Measurements from ENCODE around the gene MEOX2.

Gene MEOX2

GRCh38 chr7:15681186-15681585, 5.3 kb downstream of the MEOX2 start:
- no peak for DNase-seq (ENCODE audit: low read depth)

GRCh38 chr7:15680446-15680845, 6.0 kb downstream of the MEOX2 start:
- DNase-seq (ENCODE audit: low read depth) = no peak

GRCh38 chr7:15679306-15679705, 7.2 kb downstream of the MEOX2 start:
- no peak for DNase-seq (ENCODE audit: low read depth)

GRCh38 chr7:15678653-15679052, 7.8 kb downstream of the MEOX2 start:
- DNase-seq (ENCODE audit: low read depth) = no peak

- DNase-seq (ENCODE audit: low read depth) = no peak
Measured at GRCh38 chr7:15675379-15675778, 11.1 kb downstream of the MEOX2 start.

GRCh38 chr7:15674586-15674985, 11.9 kb downstream of the MEOX2 start:
- no peak for DNase-seq (ENCODE audit: low read depth)

GRCh38 chr7:15669443-15670090, 16.9 kb downstream of the MEOX2 start:
- DNase-seq (ENCODE audit: low read depth) = no peak

GRCh38 chr7:15667991-15668390, 18.5 kb downstream of the MEOX2 start:
- no peak for DNase-seq (ENCODE audit: low read depth)

GRCh38 chr7:15662451-15662850, 24.0 kb downstream of the MEOX2 start:
- no peak for DNase-seq (ENCODE audit: low read depth)

GRCh38 chr7:15658247-15658646, 28.2 kb downstream of the MEOX2 start:
- DNase-seq (ENCODE audit: low read depth) = no peak

GRCh38 chr7:15652776-15653290, 33.6 kb downstream of the MEOX2 start:
- no peak for DNase-seq (ENCODE audit: low read depth)

GRCh38 chr7:15651693-15652092, 34.8 kb downstream of the MEOX2 start:
- no peak for DNase-seq (ENCODE audit: low read depth)

- no peak for DNase-seq (ENCODE audit: low read depth)
Measured at GRCh38 chr7:15650787-15651186, 35.7 kb downstream of the MEOX2 start.

- DNase-seq (ENCODE audit: low read depth) = no peak
Measured at GRCh38 chr7:15648461-15648961, 38.0 kb downstream of the MEOX2 start.

- no peak for DNase-seq (ENCODE audit: low read depth)
Measured at GRCh38 chr7:15647309-15647708, 39.2 kb downstream of the MEOX2 start.

- DNase-seq (ENCODE audit: low read depth) = no peak
Measured at GRCh38 chr7:15643000-15643705, 43.3 kb downstream of the MEOX2 start.

GRCh38 chr7:15628876-15629275, 57.6 kb downstream of the MEOX2 start:
- DNase-seq (ENCODE audit: low read depth) = no peak

GRCh38 chr7:15626041-15626440, 60.4 kb downstream of the MEOX2 start:
- DNase-seq (ENCODE audit: low read depth) = no peak

- DNase-seq (ENCODE audit: low read depth) = no peak
Measured at GRCh38 chr7:15625466-15625865, 61.0 kb downstream of the MEOX2 start.

GRCh38 chr7:15621468-15621867, 65.0 kb downstream of the MEOX2 start:
- no peak for DNase-seq (ENCODE audit: low read depth)

- no peak for DNase-seq (ENCODE audit: low read depth)
Measured at GRCh38 chr7:15620491-15621185, 65.8 kb downstream of the MEOX2 start.

GRCh38 chr7:15618275-15618674, 68.2 kb downstream of the MEOX2 start:
- no peak for DNase-seq (ENCODE audit: low read depth)

- no peak for DNase-seq (ENCODE audit: low read depth)
Measured at GRCh38 chr7:15612205-15612604, 74.3 kb downstream of the MEOX2 start.

Data from HS-27A (cell line).